Measurements from ENCODE around the gene TRIP13.
"Not testable (repeated sequence)": the region's sequence is repeated elsewhere in the genome, so short reads cannot be mapped to it uniquely, and the experiment has no call there.

Gene TRIP13, protein sequence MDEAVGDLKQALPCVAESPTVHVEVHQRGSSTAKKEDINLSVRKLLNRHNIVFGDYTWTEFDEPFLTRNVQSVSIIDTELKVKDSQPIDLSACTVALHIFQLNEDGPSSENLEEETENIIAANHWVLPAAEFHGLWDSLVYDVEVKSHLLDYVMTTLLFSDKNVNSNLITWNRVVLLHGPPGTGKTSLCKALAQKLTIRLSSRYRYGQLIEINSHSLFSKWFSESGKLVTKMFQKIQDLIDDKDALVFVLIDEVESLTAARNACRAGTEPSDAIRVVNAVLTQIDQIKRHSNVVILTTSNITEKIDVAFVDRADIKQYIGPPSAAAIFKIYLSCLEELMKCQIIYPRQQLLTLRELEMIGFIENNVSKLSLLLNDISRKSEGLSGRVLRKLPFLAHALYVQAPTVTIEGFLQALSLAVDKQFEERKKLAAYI

DNA sequence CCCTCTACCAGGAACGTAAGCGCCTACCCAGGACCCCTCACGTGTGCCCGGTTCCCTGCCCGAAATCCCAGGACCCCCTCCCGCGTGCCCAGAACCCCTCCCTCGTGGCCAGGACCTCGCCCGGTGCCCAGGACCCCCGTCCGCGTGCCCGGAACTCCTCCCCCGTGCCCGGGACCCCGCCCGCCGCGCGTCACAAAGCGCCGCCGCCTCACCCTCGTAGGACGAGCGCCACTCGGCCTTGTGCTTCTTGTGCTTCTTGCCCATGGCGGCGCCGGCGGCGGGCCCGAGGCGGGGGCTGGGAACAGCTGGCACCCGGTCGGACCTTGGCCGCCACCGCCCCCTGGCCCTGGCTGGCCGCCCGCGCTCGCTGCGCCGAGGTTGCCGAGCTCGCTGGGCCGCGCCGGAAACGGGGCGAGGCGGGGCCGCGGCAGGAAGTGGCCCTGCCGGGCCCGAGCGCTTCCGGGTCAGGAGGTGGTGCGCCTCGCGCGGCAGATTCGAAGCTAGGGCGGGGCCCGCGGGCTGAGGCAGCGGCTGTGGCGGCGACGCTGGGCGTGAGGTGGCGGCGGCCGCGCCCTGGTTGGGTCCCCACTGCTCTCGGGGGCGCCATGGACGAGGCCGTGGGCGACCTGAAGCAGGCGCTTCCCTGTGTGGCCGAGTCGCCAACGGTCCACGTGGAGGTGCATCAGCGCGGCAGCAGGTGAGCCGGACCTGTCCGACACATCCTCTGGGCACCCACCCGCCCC, at the start of gene TRIP13, which contains the start of gene BRD9:
TSS of gene TRIP13 (plus strand) at position 491 of the 743 bp plus-strand sequence. CDS start at position 606, 115 bp downstream.
TSS of gene BRD9 (minus strand) at position 408 of the 743 bp plus-strand sequence. CDS start at position 264, 144 bp downstream.
- FAIRE-seq: no peak

GRCh38 chr5:843371-843770, 49.3 kb upstream of the TRIP13 start:
- DNase-seq (ENCODE audit: insufficient read length, low spot score); FAIRE-seq: not testable (repeated sequence)

More for the DNA sequence above, at the start of gene TRIP13, which contains the start of gene BRD9:
- DNase-seq (ENCODE audit: insufficient read length, low spot score): peak; percentile 97
- TF ChIP-seq CTCF (IDR thresholded peaks at IDR 0.05; ENCODE audit: insufficient read depth, missing control alignments): no peak

GRCh38 chr5:843926-844325, 48.8 kb upstream of the TRIP13 start:
- FAIRE-seq; DNase-seq (ENCODE audit: insufficient read length, low spot score): not testable (repeated sequence)

DNA sequence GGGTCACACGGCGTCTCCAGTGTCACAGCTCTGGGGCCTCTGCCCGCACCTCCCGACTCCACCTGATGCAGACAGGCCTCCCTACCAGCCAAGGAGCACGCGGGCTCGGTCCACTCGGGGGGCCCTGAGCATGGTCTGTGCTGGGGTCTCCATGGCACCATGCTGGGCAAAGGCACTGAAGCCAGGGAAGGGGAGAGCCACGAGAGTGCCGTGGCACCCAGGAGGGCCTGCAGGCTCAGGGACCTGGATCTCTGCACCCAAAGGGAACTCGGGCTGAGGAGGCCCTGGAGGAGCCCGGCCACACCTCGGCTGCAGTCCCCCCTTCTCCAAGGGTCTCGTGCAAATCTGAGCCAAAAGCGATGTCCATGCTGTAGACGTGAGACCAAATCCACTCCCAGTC, 48.3 kb upstream of the TRIP13 start:
- not testable (repeated sequence) for DNase-seq (ENCODE audit: insufficient read length, low spot score); FAIRE-seq

DNA sequence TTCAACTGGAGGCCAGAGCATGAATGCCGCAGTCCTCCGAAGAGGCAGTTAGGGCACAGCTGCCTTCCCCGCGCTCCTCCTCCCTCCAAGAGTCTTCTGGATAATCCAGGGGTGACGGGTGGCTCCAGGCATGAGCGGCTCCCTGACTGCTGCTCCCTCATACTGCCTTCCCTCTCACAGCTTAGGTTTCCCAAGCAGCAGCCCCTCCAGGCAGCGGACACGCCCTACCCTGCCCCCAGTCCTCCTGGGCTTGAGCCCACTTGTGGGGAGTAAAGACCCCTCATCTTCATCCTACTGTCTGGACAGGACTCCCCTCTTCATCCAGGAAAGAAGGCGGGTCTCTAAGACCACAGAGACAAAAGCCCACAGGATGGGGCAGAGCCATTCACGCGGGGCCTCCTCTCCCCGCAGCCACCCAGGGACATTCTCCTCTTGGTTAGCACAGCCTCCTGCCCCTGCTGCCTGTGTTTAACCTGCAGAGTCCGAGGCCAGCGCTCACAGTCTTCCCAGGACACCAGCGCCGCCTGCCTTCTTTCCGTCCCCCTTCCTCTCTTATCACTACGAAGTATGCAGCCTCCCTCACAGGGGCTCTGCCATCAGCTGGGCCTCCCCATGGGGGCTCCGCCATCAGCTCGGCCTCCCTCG, 47.5 kb upstream of the TRIP13 start:
- not testable (repeated sequence) for DNase-seq (ENCODE audit: insufficient read length, low spot score); FAIRE-seq

GRCh38 chr5:845676-846601, 46.7 kb upstream of the TRIP13 start:
- not testable (repeated sequence) for FAIRE-seq; DNase-seq (ENCODE audit: insufficient read length, low spot score)

- FAIRE-seq; DNase-seq (ENCODE audit: insufficient read length, low spot score): not testable (repeated sequence)
Observed at GRCh38 chr5:846602-847091, 46.0 kb upstream of the TRIP13 start.

DNA sequence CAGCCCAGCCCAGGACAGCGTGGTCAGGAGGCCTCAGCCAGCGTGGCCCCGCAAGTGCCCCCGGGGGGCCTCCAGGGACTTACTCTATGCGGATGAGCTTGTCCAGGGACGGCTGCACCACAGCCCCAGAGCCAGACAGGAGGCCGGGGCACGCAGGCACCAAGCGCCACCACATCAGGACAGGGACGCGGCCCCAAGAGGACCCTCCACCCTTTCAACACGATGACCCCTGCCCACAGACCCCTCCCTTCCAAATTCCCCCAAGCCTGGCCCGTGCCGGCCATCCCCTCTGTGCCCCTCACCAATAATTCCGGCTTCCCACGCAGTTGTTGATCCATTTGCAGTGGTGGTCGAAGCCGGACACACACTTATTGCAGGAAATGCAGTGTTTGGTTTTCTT, 45.5 kb upstream of the TRIP13 start:
- not testable (repeated sequence) for DNase-seq (ENCODE audit: insufficient read length, low spot score); FAIRE-seq

DNA sequence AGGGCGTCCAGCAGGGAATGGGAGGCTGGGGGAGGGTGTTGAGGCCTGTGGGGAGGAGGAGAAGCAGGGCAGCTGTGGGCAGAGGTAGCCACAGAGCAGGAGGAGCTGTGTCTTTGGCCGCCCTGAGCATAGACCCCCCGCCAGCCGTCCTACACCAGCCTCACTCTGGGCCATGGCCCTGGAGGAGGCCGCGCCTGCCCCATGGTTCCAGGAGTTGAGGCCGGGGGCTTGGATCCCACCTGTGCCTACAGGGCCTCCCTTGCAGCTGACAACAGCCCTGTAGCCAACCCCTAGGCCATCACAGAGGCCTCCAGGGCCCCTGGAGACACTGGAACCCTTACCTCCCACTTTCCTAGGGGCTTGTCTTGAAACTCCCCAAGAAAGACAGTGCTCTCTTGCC, 44.9 kb upstream of the TRIP13 start:
- not testable (repeated sequence) for DNase-seq (ENCODE audit: insufficient read length, low spot score); FAIRE-seq

DNA sequence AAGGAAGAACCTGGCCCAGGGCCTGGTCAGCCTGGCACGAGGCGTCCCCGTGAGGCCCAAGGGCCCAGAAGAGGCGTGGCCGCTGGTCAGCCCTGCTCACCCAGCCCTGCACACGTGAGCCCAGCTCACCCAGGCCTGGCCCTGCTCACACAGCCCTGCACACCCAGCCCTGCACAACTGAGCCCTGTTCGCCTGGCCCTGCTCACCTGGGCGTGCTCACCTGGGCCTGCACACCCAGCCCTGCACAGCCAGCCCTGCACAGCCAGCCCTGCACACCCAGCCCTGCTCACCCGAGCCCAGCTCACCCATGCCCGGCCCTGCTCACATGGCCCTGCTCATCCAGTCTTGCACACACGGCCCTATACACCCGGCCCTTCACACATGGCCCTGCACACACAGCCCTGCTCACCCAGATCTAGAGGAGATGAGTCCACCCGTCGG, 44.0 kb upstream of the TRIP13 start:
- TF ChIP-seq CTCF (IDR thresholded peaks at IDR 0.05; ENCODE audit: insufficient read depth, missing control alignments): no peak
- DNase-seq (ENCODE audit: insufficient read length, low spot score) (no peak), FAIRE-seq (no peak)
